Osteoblast (primary cell): Measurements from ENCODE around the gene DYRK1A. TPM values are rescaled to one million over a fixed set of nuclear protein-coding genes. Genes with fewer than 3 reads are reported as not detected.

Experiments used
- DNase-seq: peaks from one replicate; pipeline ENCODE4 v3.0.0; 2011; ENCODE audit warnings: low spot score, mixed read lengths; ENCODE audit not compliant: insufficient read length; ENCODE audit errors: missing footprints
- H2AFZ ChIP-seq: 2 replicates; pipeline ENCODE4 v1.6.0; 2011; ENCODE audit warnings: mild to moderate bottlenecking, low read length
- H3K27ac ChIP-seq: 2 replicates; pipeline ENCODE4 v1.5.1; 2011; ENCODE audit warnings: mild to moderate bottlenecking, low read depth, low read length, moderate library complexity
- H3K27me3 ChIP-seq: 2 replicates; pipeline ENCODE4 v1.6.0; 2012; ENCODE audit warnings: mild to moderate bottlenecking, control low read depth, inconsistent platforms, low read length, moderate library complexity; ENCODE audit not compliant: insufficient read depth
- H3K36me3 ChIP-seq: 2 replicates; pipeline ENCODE4 v1.5.1; 2011; ENCODE audit warnings: mild to moderate bottlenecking, low read length, control low read depth, moderate library complexity; ENCODE audit not compliant: insufficient read depth
- H3K4me1 ChIP-seq: 2 replicates; pipeline ENCODE4 v1.5.1; 2011; ENCODE audit warnings: mild to moderate bottlenecking, low read length, control low read depth, moderate library complexity; ENCODE audit not compliant: insufficient read depth
- H3K4me2 ChIP-seq: 2 replicates; pipeline ENCODE4 v1.6.0; 2011; ENCODE audit warnings: mild to moderate bottlenecking, low read length; ENCODE audit not compliant: insufficient read depth
- H3K4me3 ChIP-seq: fragments of 200-600 bp; sonication (generic); 3 replicates; pipeline ENCODE4 v1.5.1; 2012; ENCODE audit warnings: mild to moderate bottlenecking, low read length, inconsistent platforms; ENCODE audit not compliant: insufficient read depth
- H3K79me2 ChIP-seq: 2 replicates; pipeline ENCODE4 v1.6.0; 2012; ENCODE audit warnings: mild to moderate bottlenecking, low read length, control low read depth, inconsistent platforms; ENCODE audit not compliant: insufficient read depth
- H3K9me3 ChIP-seq: 2 replicates; pipeline ENCODE4 v1.5.1; 2011; ENCODE audit warnings: low read depth, low read length, control low read depth
- H4K20me1 ChIP-seq: 2 replicates; pipeline ENCODE4 v1.6.0; 2012; ENCODE audit warnings: mild to moderate bottlenecking, low read length, control low read depth; ENCODE audit not compliant: insufficient read depth
- total RNA-seq: library from RNA; depleted of rRNA; stranded (reverse); fragments of >200 nt; gene quantifications from 2 replicates; pipeline ENCODE4 v1.2.3, GENCODE V29; 2012
- TF ChIP-seq, protein P1 (sequence below): IDR thresholded peaks from 2 replicates; pipeline ENCODE4 v1.5.1; 2011; ENCODE audit warnings: mild to moderate bottlenecking, low read depth, low read length, moderate library complexity; ENCODE audit errors: extremely low read depth

DYRK1A gene
- total RNA-seq, 1 donor, result 99.2 TPM

GRCh38 chr21:37529649-37530048, 163.1 kb downstream of the DYRK1A start:
- no peak overlapping the region for H3K27ac ChIP-seq
- no peak overlapping the region for H3K4me2 ChIP-seq
- no peaks in the 10 kb centered on the region for H3K4me1 ChIP-seq
- H3K36me3 ChIP-seq, result no peaks in the 10 kb centered on the region
- no peaks in the 10 kb centered on the region for H4K20me1 ChIP-seq
- peaks cover 40% of the 10 kb centered on the region for H3K27me3 ChIP-seq
- TF ChIP-seq, protein P1, sequence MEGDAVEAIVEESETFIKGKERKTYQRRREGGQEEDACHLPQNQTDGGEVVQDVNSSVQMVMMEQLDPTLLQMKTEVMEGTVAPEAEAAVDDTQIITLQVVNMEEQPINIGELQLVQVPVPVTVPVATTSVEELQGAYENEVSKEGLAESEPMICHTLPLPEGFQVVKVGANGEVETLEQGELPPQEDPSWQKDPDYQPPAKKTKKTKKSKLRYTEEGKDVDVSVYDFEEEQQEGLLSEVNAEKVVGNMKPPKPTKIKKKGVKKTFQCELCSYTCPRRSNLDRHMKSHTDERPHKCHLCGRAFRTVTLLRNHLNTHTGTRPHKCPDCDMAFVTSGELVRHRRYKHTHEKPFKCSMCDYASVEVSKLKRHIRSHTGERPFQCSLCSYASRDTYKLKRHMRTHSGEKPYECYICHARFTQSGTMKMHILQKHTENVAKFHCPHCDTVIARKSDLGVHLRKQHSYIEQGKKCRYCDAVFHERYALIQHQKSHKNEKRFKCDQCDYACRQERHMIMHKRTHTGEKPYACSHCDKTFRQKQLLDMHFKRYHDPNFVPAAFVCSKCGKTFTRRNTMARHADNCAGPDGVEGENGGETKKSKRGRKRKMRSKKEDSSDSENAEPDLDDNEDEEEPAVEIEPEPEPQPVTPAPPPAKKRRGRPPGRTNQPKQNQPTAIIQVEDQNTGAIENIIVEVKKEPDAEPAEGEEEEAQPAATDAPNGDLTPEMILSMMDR, result no peak
- no peaks in the 10 kb centered on the region for H3K9me3 ChIP-seq
- H2AFZ ChIP-seq, result no peak overlapping the region
- no peaks in the 10 kb centered on the region for H3K79me2 ChIP-seq
- H3K4me3 ChIP-seq, result no peak overlapping the region
- DNase-seq, result no peak

- H3K4me2 ChIP-seq, result no peak overlapping the region
- H2AFZ ChIP-seq, result no peak overlapping the region
- no peaks in the 10 kb centered on the region for H3K9me3 ChIP-seq
- no peak overlapping the region for H3K4me3 ChIP-seq
- no peak overlapping the region for H3K27ac ChIP-seq
- no peaks in the 10 kb centered on the region for H3K79me2 ChIP-seq
- H3K4me1 ChIP-seq, result no peaks in the 10 kb centered on the region
- H3K36me3 ChIP-seq, result no peaks in the 10 kb centered on the region
- TF ChIP-seq, protein P1, result no peak
- peaks cover 40% of the 10 kb centered on the region for H3K27me3 ChIP-seq
- no peaks in the 10 kb centered on the region for H4K20me1 ChIP-seq
- DNase-seq, result peak; percentile 29
Observed at GRCh38 chr21:37530901-37531351, 164.4 kb downstream of the DYRK1A start.

GRCh38 chr21:37531431-37531932, 164.9 kb downstream of the DYRK1A start:
- H4K20me1 ChIP-seq, result no peaks in the 10 kb centered on the region
- no peak overlapping the region for H3K4me2 ChIP-seq
- no peak overlapping the region for H2AFZ ChIP-seq
- H3K4me3 ChIP-seq, result no peak overlapping the region
- peaks cover 40% of the 10 kb centered on the region for H3K27me3 ChIP-seq
- peak; percentile 44 for DNase-seq
- TF ChIP-seq, protein P1, result no peak
- no peaks in the 10 kb centered on the region for H3K9me3 ChIP-seq
- no peaks in the 10 kb centered on the region for H3K36me3 ChIP-seq
- H3K4me1 ChIP-seq, result no peaks in the 10 kb centered on the region
- no peaks in the 10 kb centered on the region for H3K79me2 ChIP-seq
- H3K27ac ChIP-seq, result no peak overlapping the region

DNA sequence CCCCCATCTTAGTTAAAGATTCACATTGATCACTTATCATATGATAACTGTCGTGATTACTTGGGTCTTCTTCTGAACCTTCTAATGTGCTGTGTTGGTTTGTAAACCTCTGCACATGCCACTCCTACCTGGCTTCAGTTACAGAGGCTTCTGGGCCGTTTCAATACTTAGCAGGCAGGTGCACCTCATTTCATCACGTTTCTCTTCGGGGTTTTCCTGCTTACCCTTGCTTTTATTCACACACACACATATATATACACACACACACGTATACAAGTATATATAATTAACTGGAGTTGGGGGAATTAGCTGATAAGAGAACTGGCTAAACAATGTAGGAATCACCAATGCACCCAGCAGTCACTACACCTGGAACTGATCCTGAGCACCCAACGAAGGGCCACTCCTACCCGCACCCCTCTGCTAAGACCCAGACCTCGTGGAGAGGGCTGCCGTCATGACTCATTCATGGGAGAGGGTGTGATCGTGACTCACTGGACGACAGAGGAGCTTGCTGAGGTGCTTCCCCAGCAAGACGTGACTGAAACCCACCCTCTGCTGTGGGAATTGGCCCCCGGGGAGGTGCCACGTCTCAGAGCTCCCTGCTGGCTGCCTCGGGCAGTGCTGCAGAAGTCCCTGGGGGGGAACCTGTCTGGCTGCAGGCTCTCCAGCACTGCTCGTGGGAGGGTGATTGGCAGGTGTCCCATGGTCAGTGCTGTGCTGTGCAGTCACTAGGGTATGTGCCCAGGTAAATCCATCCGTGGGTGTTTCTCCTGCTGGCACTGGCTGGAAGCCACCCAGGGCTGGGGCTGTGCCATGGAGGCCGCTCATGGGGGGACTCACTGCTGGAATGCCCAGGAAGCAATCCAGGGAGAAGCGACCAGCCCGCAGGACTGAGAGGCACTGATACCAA, 166.6 kb downstream of the DYRK1A start:
- peak; percentile 52 for DNase-seq

More for the DNA sequence above, 166.6 kb downstream of the DYRK1A start:
- Histone ChIP-seq H3K79me2 (no peaks in the 10 kb centered on the region), H2AFZ (no peak overlapping the region), H3K36me3 (no peaks in the 10 kb centered on the region), H3K27me3 (peaks cover 37% of the 10 kb centered on the region), H3K9me3 (no peaks in the 10 kb centered on the region), H3K4me3 (peak overlapping the region; percentile 16), H3K27ac (no peak overlapping the region), H3K4me1 (no peaks in the 10 kb centered on the region), H4K20me1 (no peaks in the 10 kb centered on the region), H3K4me2 (peak overlapping the region; percentile 28)
- TF ChIP-seq, protein P1, result no peak
